Calu3 (cell line): ENCODE results near the gene NCK1. TPM values are rescaled to one million over a fixed set of nuclear protein-coding genes. Genes with fewer than 3 reads are reported as not detected.
A peak's percentile ranks its signal among the peaks of the same experiment; 100 is the strongest.

ENCODE experiments used
- BruUV-seq: library from RNA; stranded (reverse); fragments of 400-500 nt; replicated peaks from 2 replicates; lab custom pipeline; 2021; lab: Mats Ljungman, UMichigan
- CTCF ChIA-PET: fragments of 300-600 bp; sonication (Branson Sonifier 250); formaldehyde crosslinking; loops from one replicate; lab custom pipeline; 2022; ENCODE audit warnings: antibody characterized with exemption; lab: Charles Lee
- DNase-seq: peaks from one replicate; pipeline ENCODE4 v3.0.0; 2022
- H3K27ac Mint-ChIP-seq: one replicate; pipeline ENCODE4 v1.8.0; 2022; ENCODE audit warnings: mixed read lengths; ENCODE audit not compliant: unreplicated experiment
- H3K27me3 Mint-ChIP-seq: one replicate; pipeline ENCODE4 v1.8.0; 2022; ENCODE audit warnings: mixed read lengths; ENCODE audit not compliant: unreplicated experiment
- H3K36me3 Mint-ChIP-seq: one replicate; pipeline ENCODE4 v1.8.0; 2022; ENCODE audit warnings: mild to moderate bottlenecking, moderate library complexity, mixed read lengths; ENCODE audit not compliant: insufficient read depth, unreplicated experiment
- H3K4me1 Mint-ChIP-seq: one replicate; pipeline ENCODE4 v1.8.0; 2022; ENCODE audit warnings: mild to moderate bottlenecking, low read depth, mixed read lengths; ENCODE audit not compliant: unreplicated experiment
- H3K4me3 Mint-ChIP-seq: one replicate; pipeline ENCODE4 v1.8.0; 2022; ENCODE audit warnings: mild to moderate bottlenecking, low read depth, moderate library complexity, mixed read lengths; ENCODE audit not compliant: unreplicated experiment
- H3K9me3 Mint-ChIP-seq: one replicate; pipeline ENCODE4 v1.8.0; 2022; ENCODE audit warnings: low read depth, mixed read lengths; ENCODE audit not compliant: unreplicated experiment
- intact Hi-C: fragments of 100-400 bp; cut with micrococcal nuclease; formaldehyde crosslinking; loops from one replicate; pipeline ENCODE4 v1.10.0; 2022; ENCODE audit not compliant: unreplicated experiment
- total RNA-seq: library from RNA; stranded (reverse); gene quantifications from 2 replicates; pipeline ENCODE4 v1.2.3, GENCODE V29; 2022
- TF ChIP-seq, protein P1 (sequence below): fragments of 200-600 bp; IDR thresholded peaks from one replicate; pipeline ENCODE4 v1.8.0; 2022; ENCODE audit warnings: antibody characterized with exemption; ENCODE audit not compliant: unreplicated experiment

NCK1 gene
- total RNA-seq, 1 experiment from 2014 or later, result 108 TPM

DNA sequence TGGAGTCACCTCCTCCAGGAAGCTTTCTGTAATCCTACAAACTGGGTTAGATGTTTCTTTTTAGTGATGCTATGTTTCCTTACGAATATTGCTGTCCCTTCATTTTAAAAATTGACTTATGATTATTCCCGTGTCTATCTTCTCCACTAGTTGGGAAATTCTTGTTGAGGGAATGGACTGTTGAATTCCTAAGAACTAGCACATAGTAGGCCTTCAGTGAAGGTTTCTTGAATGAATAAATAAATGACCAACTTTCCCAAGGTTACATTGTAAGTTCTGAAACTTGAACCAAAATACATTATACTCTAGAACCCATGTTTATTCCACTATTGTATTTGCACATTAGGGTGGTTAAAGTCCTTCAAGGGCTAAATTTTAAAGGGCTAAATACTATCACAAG is 95.0 kb downstream of the NCK1 start:
- Mint-ChIP-seq H3K9me3 (no peaks in the 10 kb centered on the region), H3K36me3 (peaks cover 22% of the 10 kb centered on the region), H3K27ac (peak overlapping the region; percentile 89), H3K4me3 (peak overlapping the region; percentile 47), H3K4me1 (peaks cover 99% of the 10 kb centered on the region), H3K27me3 (no peaks in the 10 kb centered on the region)
- intact Hi-C loops, result loop anchor here (5.0 kb wide), 4 partner anchors 35 to 205 kb away; partner anchors contain the start of genes NCK1, SLC35G2 and STAG1
- DNase-seq, result no peak
- no TSS peak for BruUV-seq
- CTCF ChIA-PET, result interaction anchor here (0.7 to 2.4 kb wide), 5 partner anchors 16 to 1415 kb away, joined by 3 to 18 read pairs (median 4); partner anchors contain the start of gene STAG1
- TF ChIP-seq, protein P1, sequence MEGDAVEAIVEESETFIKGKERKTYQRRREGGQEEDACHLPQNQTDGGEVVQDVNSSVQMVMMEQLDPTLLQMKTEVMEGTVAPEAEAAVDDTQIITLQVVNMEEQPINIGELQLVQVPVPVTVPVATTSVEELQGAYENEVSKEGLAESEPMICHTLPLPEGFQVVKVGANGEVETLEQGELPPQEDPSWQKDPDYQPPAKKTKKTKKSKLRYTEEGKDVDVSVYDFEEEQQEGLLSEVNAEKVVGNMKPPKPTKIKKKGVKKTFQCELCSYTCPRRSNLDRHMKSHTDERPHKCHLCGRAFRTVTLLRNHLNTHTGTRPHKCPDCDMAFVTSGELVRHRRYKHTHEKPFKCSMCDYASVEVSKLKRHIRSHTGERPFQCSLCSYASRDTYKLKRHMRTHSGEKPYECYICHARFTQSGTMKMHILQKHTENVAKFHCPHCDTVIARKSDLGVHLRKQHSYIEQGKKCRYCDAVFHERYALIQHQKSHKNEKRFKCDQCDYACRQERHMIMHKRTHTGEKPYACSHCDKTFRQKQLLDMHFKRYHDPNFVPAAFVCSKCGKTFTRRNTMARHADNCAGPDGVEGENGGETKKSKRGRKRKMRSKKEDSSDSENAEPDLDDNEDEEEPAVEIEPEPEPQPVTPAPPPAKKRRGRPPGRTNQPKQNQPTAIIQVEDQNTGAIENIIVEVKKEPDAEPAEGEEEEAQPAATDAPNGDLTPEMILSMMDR, result no peak

DNA sequence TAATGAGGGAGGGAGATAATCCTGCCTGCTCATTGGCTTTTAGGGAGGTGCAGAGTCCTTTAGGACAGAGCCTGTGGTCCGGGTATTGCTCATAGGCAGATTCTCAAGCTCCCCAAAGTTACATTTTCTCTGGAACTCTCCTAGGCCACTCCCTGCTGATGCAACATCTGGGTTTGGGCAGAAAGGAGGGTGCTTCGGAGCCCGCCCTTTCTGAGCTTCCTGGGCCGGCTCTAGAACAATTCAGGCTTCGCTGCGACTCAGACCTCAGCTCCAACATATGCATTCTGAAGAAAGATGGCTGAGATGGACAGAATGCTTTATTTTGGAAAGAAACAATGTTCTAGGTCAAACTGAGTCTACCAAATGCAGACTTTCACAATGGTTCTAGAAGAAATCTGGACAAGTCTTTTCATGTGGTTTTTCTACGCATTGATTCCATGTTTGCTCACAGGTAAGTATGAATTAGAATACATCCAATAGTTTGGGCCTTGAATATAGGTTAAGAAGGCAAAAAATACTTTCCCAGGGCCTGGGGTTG is 95.8 kb downstream of the NCK1 start, which contains the start of gene IL20RB:
IL20RB (plus strand) TSS at position 233 of the 538 bp plus-strand sequence; CDS start at position 364, 131 bp downstream.
- intact Hi-C loops, result loop anchor here (5.0 kb wide), 4 partner anchors 34 to 206 kb away; partner anchors contain the start of genes NCK1, SLC35G2 and STAG1
- Mint-ChIP-seq H3K4me3 (peak within 1 kb of the TSS; percentile 47), H3K27ac (peak within 1 kb of the TSS; percentile 89), H3K4me1 (peaks cover 90% of the 10 kb centered on the region), H3K9me3 (no peaks in the 10 kb centered on the region), H3K36me3 (peaks cover 22% of the 10 kb centered on the region), H3K27me3 (no peaks in the 10 kb centered on the region)
- no peak for DNase-seq
- CTCF ChIA-PET, result interaction anchor here (0.5 to 2.1 kb wide), 3 partner anchors 56 to 1992 kb away, joined by 3 to 7 read pairs (median 5); partner anchors contain the start of gene STAG1
- BruUV-seq, result no TSS peak
- TF ChIP-seq, protein P1, result no peak

DNA sequence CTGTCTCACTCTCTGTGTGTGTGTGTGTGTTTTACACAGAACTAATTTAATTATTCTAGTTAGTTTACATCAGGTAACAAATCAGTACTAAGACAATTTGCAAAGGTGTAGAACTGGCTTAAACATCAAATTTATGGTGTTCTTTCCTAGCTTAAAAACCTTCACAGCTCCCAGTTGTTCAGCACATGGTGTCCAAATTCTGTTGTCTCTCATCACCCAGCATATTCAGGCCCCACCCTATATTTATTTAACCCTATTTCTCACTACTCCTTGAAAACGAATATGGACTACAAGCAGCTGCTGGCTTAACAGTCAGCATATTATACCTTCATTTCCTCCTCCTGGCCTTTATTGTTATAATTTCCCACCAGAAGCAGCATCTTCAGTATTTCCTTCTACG is 96.9 kb downstream of the NCK1 start:
- H3K4me3 Mint-ChIP-seq, result no peak overlapping the region
- peaks cover 79% of the 10 kb centered on the region for H3K4me1 Mint-ChIP-seq
- CTCF ChIA-PET, result interaction anchor here (0.6 to 2.1 kb wide), 4 partner anchors 47 to 941 kb away, joined by 3 to 7 read pairs (median 4); partner anchors contain the start of gene STAG1
- intact Hi-C loops, result loop anchor here (5.0 kb wide), 4 partner anchors 33 to 207 kb away; partner anchors contain the start of genes NCK1, SLC35G2 and STAG1
- H3K9me3 Mint-ChIP-seq, result no peaks in the 10 kb centered on the region
- TF ChIP-seq, protein P1, result no peak
- BruUV-seq, result no TSS peak
- peaks cover 22% of the 10 kb centered on the region for H3K36me3 Mint-ChIP-seq
- DNase-seq, result no peak
- H3K27ac Mint-ChIP-seq, result peak overlapping the region; percentile 24
- H3K27me3 Mint-ChIP-seq, result no peaks in the 10 kb centered on the region

GRCh38 chr3:136959599-136959998 is 97.6 kb downstream of the NCK1 start:
- Mint-ChIP-seq H3K27ac (no peak overlapping the region), H3K36me3 (peaks cover 22% of the 10 kb centered on the region), H3K9me3 (no peaks in the 10 kb centered on the region), H3K4me1 (peaks cover 72% of the 10 kb centered on the region), H3K4me3 (no peak overlapping the region), H3K27me3 (no peaks in the 10 kb centered on the region)
- CTCF ChIA-PET, result interaction anchor here (0.6 to 2.1 kb wide), 2 partner anchors 47 to 207 kb away, joined by 3 to 7 read pairs; partner anchors contain the start of gene STAG1
- BruUV-seq, result no TSS peak
- no peak for DNase-seq
- TF ChIP-seq, protein P1, result no peak
- intact Hi-C loops, result loop anchor here (5.0 kb wide), 4 partner anchors 33 to 207 kb away; partner anchors contain the start of genes NCK1, SLC35G2 and STAG1
